ENCODE data around the gene PTCH2.
A peak's percentile ranks its signal among the peaks of the same experiment; 100 is the strongest.

The PTCH2 gene, protein sequence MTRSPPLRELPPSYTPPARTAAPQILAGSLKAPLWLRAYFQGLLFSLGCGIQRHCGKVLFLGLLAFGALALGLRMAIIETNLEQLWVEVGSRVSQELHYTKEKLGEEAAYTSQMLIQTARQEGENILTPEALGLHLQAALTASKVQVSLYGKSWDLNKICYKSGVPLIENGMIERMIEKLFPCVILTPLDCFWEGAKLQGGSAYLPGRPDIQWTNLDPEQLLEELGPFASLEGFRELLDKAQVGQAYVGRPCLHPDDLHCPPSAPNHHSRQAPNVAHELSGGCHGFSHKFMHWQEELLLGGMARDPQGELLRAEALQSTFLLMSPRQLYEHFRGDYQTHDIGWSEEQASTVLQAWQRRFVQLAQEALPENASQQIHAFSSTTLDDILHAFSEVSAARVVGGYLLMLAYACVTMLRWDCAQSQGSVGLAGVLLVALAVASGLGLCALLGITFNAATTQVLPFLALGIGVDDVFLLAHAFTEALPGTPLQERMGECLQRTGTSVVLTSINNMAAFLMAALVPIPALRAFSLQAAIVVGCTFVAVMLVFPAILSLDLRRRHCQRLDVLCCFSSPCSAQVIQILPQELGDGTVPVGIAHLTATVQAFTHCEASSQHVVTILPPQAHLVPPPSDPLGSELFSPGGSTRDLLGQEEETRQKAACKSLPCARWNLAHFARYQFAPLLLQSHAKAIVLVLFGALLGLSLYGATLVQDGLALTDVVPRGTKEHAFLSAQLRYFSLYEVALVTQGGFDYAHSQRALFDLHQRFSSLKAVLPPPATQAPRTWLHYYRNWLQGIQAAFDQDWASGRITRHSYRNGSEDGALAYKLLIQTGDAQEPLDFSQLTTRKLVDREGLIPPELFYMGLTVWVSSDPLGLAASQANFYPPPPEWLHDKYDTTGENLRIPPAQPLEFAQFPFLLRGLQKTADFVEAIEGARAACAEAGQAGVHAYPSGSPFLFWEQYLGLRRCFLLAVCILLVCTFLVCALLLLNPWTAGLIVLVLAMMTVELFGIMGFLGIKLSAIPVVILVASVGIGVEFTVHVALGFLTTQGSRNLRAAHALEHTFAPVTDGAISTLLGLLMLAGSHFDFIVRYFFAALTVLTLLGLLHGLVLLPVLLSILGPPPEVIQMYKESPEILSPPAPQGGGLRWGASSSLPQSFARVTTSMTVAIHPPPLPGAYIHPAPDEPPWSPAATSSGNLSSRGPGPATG

DNA sequence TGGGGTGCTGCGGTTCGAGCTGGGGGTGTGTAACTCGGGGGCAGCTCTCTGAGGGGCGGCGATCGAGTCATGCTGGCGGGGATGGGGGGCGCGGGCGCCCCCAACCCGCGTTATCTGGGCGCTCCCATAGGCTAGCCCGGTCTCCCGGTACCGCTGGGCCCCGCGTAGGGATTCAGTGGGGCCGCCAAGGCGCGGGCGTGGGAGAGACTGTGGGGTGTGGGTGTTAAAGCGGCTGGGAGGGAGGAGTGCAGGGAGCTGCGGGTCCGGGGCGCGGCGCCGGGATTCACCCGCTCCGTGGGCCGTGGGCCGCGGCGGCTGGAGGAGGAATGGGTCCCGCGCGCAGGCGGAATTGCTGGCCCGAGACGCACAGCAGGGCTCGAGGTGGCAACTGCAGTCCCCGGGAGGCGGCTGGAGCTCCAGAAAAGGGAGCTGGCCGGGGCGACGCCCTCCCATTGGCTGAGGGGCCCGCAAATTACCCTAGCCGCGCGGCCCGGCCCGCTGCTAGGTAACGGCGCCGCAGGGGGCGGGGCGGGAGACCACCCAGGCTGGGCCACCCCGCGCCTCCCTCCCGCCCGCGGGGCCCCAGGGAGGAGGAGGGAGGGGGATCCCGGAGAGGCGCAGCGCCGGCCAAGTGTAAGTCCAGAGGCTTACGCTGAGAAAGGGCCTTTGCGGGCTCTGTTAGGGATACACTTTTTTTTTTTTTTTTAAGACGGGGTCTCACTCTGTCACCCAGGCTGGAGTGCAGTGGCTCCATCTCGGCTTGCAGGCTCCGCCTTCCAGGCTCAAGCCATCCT, at the start of gene PTCH2:
TSS of gene PTCH2 (minus strand) at position 392 of the 794 bp plus-strand sequence. CDS start at position 71, 321 bp downstream.
- DNase-seq: peak; percentile 59

DNA sequence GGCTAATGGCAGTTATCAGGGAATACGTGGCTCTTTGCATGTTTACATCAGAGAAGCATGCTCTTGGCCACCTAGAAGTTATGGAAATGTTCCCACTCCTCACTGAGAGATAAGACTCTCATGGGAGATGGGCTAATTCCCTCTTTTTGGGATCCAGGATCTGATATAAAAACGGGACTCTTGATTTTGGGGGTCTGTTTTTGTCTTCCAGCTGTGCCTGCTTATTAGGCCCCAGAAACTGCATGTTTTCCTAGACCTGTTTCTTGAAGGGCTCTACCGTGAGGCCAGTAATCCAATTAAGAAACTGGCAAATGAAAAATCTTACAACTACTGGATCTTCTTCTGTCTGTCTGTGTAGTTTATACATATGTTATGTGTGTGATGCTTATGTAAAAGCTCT, 47.0 kb upstream of the PTCH2 start:
- no peak for DNase-seq

DNA sequence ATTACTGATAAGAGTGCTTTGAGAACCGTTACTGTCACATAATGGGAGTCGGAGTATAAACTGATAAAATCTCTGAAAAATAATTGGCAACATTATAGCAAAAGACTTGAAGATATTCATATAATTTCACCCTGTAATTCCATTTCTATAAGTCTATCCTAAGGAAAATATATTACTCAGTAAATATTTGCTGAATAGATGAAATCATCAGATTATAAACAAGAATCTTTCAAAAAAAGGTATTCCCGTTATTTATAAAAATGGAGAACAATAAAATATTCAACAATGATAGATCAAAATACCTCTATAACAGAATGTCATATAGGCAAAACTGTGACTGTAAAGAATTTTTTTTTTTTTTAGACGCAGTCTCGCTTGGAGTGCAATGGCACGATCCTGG, 42.4 kb upstream of the PTCH2 start:
- no peak for DNase-seq

DNA sequence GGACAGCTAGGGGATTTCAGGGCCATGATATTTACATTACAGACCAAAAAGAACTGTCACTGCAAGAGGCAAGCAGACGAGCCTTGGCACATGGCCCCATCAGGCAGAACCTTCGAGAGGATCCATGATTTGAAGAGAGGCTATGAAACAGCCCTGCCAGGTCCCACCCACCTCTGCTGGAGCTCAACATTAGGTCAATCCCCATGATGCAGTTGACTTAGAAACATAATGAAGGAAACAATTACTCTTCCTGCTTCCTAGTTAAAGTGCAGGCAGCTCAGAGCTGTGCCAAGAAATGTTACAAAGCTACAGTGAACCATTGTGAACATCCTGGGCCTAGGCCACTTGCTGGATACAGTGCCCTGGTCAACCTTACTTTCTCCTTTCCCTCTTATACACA, 41.7 kb upstream of the PTCH2 start:
- peak; percentile 1 for DNase-seq

DNA sequence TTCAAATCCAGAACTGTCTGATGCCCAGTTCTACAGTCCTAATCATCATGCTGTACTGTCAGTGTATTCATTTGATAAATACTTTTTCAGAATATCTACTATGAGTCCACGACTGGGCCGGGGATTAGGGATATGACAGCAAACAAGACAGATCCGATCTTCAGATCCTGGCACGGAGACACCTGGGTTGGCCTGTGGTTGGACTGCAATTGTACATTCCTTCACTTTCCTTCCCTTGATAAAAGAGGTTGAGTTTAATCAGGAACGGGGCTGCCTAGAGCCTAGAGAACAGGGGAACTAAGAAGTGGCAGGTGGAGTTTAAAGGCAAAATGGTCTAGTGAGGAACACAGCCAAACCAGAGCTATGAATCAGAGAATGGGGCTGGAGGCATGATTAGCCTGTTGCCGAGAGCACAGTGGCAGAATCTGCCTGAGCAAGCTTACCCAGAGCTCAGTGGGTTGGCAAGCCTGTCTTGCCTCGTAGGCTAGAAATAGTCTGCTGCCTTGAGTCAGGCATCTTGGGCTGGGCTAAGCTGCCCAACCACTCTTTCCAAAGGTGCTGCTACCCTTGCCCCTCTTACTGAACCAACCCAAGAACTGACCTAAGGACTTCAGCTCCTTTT, 38.1 kb upstream of the PTCH2 start:
- no peak for DNase-seq

DNA sequence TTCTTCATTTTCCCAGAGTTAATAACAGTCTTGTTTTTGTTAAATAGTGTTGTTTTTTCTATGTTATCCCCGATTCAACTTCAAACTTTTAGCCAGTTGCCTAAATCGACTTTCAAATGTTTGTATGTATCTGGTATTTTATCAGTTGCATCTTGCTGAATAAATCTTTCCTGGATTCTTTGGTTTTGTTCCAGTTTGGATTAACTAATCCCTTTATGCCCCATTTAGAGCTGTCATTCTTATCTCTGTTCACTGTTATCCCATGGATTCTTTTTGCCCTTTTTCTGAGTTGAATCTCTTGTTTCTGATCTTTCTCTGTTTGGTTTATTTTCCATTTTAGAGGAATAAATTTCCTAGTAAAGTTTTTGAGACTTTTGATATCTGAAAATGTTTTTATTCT, 31.1 kb upstream of the PTCH2 start:
- no peak for DNase-seq

DNA sequence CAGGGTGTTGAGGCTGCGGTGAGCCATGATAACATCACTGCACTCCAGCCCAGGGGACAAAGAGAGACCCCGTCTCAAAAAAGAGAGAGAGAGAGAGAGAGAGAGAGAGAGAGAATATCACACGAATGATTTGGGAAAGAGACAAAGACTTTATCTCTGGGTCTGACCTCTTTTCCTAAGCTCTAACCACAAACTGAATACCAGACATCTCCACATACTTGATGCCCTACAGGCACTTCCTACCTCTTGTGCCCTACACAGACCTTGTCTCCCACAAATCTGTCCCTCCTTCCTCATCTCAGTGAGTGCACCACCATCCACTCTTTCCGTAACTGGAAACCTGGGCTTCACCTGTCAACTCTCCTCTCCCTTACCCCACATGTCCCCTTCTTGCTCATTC, 27.0 kb upstream of the PTCH2 start:
- DNase-seq: no peak

DNA sequence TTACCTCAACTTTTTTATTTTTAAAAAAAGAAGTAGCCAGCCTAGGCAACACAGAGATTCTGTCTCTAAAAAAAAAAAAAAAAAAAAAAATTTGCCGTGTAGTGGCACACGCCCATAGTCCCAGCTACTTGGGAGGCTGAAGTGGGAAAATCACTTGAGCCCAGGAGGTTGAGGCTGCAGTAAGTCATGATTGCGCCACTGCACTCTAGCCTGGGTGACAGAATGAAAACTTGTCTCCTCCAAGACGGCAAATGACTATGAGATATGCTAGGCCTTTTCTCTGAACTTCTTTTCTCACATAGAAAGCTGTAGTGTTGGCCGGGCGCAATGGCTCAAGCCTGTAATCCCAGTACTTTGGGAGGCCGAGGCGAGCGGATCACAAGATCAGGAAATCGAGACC, 24.7 kb upstream of the PTCH2 start:
- no peak for DNase-seq

DNA sequence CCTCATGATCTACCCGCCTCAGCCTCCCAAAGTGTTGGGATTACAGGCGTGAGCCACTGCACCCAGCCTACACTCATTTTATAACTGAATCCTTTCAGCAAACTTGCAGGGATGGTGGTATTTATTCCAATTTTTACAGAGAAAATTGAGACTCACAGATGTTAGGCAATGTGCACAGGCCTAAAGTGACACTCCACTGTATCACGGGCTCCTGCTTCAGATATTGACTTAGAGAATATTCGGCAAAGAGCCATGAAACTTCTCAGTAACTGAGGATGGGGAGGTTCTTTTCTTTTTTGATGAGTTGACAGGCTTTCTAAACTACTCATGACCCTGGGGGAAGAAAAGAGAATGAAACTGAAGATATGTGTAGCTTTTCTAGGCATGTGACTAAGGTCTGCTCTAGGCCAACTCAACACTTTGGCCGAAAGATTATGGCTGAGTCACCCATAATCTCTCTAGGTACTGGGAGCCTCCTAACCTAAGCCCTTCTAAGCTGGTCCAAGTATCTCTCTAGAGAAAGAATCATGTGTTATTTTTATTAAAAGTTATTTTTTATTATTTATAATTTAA, 19.9 kb upstream of the PTCH2 start:
- DNase-seq: no peak

DNA sequence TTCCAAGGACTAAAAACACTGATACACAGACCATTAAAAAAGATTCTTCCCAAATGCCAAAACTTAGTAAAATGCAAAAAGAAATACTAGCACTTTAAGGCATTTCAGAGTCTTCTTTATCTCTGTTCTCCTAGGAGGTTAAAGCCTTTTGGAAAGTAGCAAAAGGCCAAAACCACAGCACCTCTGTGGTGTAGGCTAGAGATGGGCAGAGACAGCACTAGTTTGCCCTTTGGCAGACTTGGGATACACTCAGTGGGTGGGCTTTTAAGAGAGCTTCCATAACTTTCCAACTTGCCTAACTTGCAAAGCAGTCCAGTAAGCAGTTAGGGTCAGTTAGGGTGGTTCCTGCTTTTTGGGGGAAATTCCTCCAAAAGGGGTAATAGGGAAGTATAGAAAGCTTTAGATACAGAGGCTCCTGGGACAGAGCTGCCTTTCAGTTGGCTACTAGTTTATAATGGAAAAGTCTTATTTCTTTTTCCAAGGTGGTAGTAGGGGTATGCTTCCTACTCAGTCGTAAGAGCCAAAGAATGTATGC, 17.9 kb upstream of the PTCH2 start:
- no peak for DNase-seq

DNA sequence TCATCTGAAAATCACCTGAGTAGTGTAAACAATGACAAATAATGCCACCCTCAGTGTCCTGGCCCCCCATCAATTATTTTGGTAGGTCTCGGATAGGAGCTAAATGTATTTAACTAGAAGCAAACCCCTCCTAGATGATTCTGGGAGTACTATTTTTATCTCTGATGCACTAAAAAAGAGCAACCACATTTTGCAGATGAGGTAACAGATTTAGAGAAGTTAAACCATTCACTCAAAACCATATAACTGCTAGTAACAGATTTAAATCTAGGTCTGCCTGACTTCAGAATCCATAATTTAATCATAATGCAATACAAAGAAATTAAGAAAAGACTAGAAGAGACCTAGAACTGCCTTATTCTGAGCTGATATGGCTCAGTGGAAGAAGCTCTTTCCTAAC, 17.3 kb upstream of the PTCH2 start:
- no peak for DNase-seq

DNA sequence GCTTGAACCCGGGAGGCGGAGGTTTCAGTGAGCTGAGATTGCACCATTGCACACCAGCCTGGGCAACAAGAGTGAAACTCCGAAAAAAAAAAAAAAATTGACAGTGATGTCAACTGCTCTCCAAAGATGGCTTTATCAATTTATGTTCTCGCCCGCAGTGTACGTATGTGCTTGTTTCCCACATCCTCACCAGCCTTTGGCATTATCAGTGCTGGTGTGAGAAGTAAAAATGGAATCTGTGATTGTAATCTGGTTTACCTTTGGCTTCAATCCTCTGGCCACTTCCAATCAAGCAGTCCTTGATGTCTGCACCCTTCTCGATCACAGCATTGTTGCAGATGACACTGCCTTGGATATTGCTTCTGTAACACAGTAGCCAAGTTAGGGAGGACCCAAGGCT, 14.4 kb upstream of the PTCH2 start:
- DNase-seq: no peak

DNA sequence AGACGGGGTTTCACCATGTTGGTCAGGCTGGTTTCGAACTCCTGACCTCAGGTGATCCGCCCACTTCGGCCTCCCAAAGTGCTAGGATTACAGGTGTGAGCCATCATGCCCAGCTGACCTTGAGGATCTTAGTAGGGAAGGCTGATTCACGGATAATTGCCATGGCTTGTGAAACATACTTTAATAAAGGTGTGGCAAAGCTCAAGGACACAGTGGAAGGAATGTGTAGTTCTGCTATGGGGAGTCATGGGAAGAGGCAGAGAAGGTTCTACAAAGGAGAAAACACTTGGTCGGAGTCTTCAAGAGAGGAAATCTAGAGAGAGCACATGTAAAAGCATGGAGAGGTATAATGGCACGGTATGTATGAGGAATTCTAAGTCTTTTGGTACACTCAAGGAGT, 12.7 kb upstream of the PTCH2 start:
- no peak for DNase-seq

DNA sequence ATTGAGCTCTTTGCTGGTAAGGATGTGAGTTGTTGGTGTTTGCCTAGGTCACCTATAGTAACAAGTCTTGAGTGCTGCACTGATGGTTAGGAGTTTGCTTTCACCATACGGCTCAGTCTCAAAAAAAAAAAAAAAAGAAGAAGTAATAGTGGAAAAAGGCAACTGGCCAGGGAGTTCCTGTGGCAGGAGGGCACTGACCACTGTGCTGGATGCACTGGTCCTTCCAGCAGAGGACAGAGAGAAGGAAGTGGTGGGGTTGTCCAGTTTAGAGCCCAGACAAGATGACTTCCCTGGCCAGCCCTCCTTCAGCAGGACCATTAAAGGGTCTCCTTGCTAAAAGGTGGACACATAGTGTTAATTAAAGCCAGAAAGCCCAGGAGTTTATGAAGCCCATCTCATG, 11.9 kb upstream of the PTCH2 start:
- DNase-seq: no peak

DNA sequence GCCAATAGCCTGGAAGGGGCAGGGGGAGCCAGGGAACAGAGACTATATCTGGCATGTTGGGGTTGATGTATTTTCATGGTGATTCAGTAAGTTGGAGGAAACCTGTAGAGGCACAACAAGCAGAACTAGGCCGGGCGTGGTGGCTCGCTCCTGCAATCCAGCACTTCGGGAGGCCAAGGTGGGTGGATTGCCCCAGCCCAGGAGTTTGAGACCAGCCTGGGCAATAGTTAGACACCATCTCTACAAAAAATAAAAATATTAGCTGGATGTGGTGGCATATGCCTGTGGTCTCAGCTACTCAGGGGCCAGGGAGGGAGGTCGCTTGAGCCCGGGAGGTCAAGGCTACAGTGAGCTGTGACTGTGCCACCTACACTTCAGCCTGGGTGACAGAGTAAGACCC, 10.1 kb upstream of the PTCH2 start:
- no peak for DNase-seq

DNA sequence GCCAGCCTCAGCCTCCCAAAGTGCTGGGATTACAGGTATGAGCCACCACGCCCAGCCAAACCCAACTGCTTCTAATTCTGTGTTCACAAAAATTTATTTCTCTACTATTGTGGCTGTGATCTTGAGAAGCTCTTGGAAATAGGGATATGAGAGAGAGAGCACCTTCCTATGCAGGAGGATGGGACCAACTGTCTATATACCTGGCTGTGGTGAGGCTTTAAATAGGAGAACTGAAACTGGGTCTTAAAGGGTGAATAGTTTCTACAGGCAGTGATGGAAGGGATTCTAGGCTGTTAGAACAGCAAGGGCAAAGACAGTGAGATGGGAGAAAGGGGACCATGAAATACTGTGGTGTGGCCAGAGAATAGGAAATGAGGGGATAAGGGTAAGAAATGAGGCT, 8.3 kb upstream of the PTCH2 start:
- no peak for DNase-seq

DNA sequence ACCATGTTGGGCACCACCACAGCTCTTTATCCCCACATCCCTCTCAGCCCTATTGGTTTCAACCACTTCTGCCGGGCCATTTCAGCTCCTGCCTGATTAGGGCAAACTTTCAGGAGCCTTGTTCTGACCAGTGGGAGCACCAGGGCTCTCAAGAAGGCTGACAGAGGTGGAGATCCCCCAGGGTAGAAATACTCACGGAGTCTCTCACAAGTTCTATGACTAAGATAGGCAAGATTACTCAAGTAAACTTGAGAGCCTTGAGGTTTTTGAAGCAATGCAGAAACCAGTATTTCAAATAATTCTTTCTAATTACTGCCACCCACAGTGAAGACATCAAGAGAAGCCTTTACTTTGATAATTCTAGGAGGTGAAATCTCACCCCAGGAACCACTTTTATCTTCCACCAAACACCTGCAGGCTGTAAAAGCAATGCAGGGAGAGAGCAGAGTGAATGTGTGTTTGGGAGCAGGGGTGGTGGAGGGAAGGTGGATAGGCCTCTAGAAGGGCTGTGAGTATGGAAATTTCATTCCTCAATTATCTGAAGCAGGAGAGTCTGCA, 6.6 kb upstream of the PTCH2 start:
- DNase-seq: no peak

DNA sequence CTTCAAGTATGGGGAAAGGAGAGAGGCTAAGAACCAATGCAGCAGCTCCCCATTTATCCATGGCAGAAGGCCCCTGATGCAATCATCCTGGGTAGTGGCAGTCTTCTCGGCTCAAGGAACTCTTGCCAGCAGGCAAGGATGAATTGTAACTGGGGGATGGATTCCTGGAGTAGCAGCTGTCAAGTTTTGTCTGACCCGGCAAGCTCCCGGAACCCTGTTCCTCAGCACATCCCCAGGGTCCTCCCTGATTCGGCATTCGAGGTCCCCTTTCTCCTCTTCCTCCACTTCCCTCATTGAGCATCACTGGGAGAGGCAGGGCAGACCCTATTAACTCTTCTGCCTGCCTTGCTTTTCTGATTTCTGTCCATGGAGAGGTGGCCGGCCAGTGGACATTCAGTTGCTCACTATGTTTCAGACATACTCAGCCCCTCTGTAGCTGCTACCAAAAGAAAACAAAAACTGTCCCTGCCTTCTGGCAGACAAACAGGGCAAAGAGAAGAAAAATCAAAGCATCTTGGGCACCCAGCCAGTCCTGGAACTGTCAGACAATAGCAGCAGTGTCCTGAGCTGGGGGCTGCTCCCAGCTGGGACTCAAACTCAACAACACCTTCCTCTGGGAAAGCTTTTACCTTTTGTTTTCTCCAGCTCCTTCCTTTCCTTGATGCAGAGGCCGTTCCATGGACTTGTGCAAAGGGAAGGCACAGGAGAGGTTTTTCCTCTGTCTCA, 5.6 kb upstream of the PTCH2 start:
- DNase-seq: no peak

DNA sequence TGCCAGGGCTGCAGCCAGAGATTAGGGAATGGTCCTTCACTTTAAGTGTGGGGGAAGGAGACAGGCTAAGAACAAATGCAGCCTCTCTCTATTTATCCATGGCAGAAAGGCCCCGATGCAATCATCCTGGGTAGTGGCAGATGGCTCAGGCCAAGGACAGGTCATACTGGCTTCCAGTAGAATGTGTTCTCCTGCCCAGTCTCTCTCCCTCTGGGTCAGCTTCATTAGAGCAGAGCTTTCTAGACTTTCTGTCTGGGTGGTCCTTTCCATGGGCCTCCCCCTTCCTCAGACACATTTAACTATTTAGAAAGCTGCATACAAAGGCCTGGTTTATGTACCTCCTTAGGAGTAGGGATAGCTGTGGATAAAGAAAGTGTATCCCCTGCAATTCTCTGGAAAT, 4.8 kb upstream of the PTCH2 start:
- DNase-seq: no peak

DNA sequence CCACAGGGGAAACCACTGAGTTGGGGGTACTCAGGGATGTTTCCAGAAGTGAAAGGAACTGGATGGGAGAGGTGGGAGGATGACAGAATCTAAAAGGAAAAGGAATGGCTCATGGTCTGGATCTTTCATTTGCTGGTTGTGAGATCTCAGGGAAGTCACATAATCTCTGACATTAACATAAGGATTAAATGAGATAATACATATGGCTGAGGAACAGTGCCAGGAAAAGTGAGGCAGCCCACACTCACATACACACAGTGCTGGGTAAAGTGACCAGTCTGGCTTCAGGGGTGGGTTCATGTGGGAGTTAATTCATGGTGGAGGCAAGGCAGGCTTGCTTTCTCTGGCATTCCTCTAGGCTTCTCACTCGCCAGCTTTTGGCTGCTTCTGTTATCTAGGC, 3.9 kb upstream of the PTCH2 start:
- DNase-seq: no peak

DNA sequence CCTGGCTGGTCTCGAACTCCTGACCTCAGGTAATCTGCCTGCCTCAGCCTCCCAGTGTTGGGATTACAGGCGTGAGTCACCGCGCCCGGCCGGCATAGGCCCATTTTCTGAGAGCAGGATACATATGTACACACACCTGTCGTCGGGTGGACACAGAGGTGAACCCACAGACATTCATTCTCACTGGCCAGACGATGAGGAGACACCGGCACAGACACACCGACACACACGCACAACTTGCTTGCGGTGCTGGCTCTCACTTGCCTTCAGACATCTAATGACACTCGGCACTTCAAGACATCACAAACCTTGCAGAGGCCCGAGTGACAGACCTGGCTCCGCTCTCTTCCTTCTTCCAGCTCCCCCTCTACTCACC, 579 bp downstream of the PTCH2 start:
- DNase-seq: no peak
